A673 (cell line): ENCODE data around the gene SLC8A2.

Experiments
- EZH2 ChIP-seq: fragments of 200-600 bp; sonication (generic); IDR thresholded peaks from 2 replicates; pipeline ENCODE4 v1.6.1; 2017; ENCODE audit warnings: borderline replicate concordance, low read depth, mild to moderate bottlenecking, mixed read lengths, antibody characterized with exemption, low read length; ENCODE audit not compliant: poor library complexity, severe bottlenecking
- TF ChIP-seq, protein P1 (sequence below): fragments of 300-800, 200-600 bp; sonication (generic); conservative IDR thresholded peaks from 2 replicates; pipeline ENCODE4 v1.5.1; 2017; ENCODE audit warnings: low read depth, mild to moderate bottlenecking, antibody characterized with exemption, low read length, moderate library complexity, mixed read lengths

DNA sequence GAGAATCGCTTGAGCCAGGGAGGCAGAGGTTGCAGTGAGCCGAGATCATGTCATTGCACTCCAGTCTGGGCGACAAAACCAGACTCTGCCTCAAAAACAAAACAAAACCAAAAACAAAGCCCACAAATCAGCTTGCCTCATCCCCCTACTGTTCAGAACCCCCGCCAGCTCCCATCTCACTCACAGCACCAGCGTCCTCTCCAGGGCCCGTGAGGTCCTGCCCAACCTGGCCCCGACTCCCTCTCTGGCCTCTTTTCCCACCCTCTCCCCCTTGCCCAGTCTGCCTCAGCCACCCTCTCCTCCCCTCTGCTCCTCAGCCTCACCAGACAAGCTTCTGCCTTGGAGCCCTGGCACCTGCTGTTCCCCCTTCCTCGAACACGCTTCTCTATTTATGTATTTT, 3.8 kb downstream of the SLC8A2 start:
- TF ChIP-seq, protein P1, sequence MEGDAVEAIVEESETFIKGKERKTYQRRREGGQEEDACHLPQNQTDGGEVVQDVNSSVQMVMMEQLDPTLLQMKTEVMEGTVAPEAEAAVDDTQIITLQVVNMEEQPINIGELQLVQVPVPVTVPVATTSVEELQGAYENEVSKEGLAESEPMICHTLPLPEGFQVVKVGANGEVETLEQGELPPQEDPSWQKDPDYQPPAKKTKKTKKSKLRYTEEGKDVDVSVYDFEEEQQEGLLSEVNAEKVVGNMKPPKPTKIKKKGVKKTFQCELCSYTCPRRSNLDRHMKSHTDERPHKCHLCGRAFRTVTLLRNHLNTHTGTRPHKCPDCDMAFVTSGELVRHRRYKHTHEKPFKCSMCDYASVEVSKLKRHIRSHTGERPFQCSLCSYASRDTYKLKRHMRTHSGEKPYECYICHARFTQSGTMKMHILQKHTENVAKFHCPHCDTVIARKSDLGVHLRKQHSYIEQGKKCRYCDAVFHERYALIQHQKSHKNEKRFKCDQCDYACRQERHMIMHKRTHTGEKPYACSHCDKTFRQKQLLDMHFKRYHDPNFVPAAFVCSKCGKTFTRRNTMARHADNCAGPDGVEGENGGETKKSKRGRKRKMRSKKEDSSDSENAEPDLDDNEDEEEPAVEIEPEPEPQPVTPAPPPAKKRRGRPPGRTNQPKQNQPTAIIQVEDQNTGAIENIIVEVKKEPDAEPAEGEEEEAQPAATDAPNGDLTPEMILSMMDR: no peak
- TF ChIP-seq EZH2: no peak
